Measurements from ENCODE around the gene MRPL2. TPM values are rescaled to one million over a fixed set of nuclear protein-coding genes. Genes with fewer than 3 reads are reported as not detected.

Gene MRPL2
- total RNA-seq, 4 donors from 2014 or later: 14.4 to 44.4 (median 16.1) TPM

- Histone ChIP-seq H3K27ac (no peak overlapping the region), H3K4me1 (peaks cover 0 to 9% of the 10 kb centered on the region in 2 donors), H3K27me3 (no peaks in the 10 kb centered on the region), H3K4me3 (no peak overlapping the region), H3K36me3 (no peaks in the 10 kb centered on the region), H3K9me3 (no peaks in the 10 kb centered on the region)
- DNase-seq: no peak
- intact Hi-C loops (cut with DNase I; ENCODE audit: low total_unique reads): no loop called here
- TF ChIP-seq POLR2A (IDR thresholded peaks at IDR 0.05) (no peak), CTCF (IDR thresholded peaks at IDR 0.05) (no peak)
Observed at GRCh38 chr6:43101497-43101896, 42.3 kb upstream of the MRPL2 start.

- Histone ChIP-seq H3K9me3 (no peaks in the 10 kb centered on the region), H3K36me3 (no peaks in the 10 kb centered on the region), H3K27me3 (no peaks in the 10 kb centered on the region), H3K4me3 (no peak overlapping the region), H3K27ac (peak overlapping the region; percentile 73 to 77), H3K4me1 (peaks cover 0 to 17% of the 10 kb centered on the region in 2 donors)
- intact Hi-C loops (cut with DNase I; ENCODE audit: low total_unique reads): no loop called here
- TF ChIP-seq CTCF (IDR thresholded peaks at IDR 0.05) (no peak), POLR2A (IDR thresholded peaks at IDR 0.05) (no peak)
- DNase-seq: no peak
Observed at GRCh38 chr6:43097502-43097901, 38.3 kb upstream of the MRPL2 start.

- TF ChIP-seq POLR2A (IDR thresholded peaks at IDR 0.05): no peak
- TF ChIP-seq CTCF (IDR thresholded peaks at IDR 0.05): no peak
- Histone ChIP-seq H3K4me3 (no peak overlapping the region), H3K9me3 (no peaks in the 10 kb centered on the region), H3K27me3 (no peaks in the 10 kb centered on the region), H3K27ac (peak overlapping the region; percentile 73 to 77), H3K36me3 (no peaks in the 10 kb centered on the region), H3K4me1 (peaks cover 0 to 17% of the 10 kb centered on the region in 2 donors)
- no peak for DNase-seq
- intact Hi-C loops (cut with DNase I; ENCODE audit: low total_unique reads): no loop called here
Observed at GRCh38 chr6:43097098-43097489, 37.9 kb upstream of the MRPL2 start.

- DNase-seq: peak; percentile 55 to 70
- no peak overlapping the region for H3K4me3 ChIP-seq
- H3K4me1 ChIP-seq: peaks cover 0 to 17% of the 10 kb centered on the region in 2 donors
- H3K9me3 ChIP-seq: no peaks in the 10 kb centered on the region
- H3K27ac ChIP-seq: peak overlapping the region; percentile 73 to 77
- no peak for TF ChIP-seq CTCF (IDR thresholded peaks at IDR 0.05)
- peak in 1 of 2 donors; percentile 12 for TF ChIP-seq POLR2A (IDR thresholded peaks at IDR 0.05)
- H3K36me3 ChIP-seq: no peaks in the 10 kb centered on the region
- intact Hi-C loops (cut with DNase I; ENCODE audit: low total_unique reads): no loop called here
- H3K27me3 ChIP-seq: no peaks in the 10 kb centered on the region
Observed at GRCh38 chr6:43096451-43097097, 37.3 kb upstream of the MRPL2 start.

GRCh38 chr6:43095939-43096338, 36.7 kb upstream of the MRPL2 start:
- no peak for DNase-seq
- intact Hi-C loops (cut with DNase I; ENCODE audit: low total_unique reads): no loop called here
- Histone ChIP-seq H3K36me3 (no peaks in the 10 kb centered on the region), H3K9me3 (no peaks in the 10 kb centered on the region), H3K4me3 (no peak overlapping the region), H3K27me3 (no peaks in the 10 kb centered on the region), H3K27ac (peak overlapping the region; percentile 73 to 77), H3K4me1 (peaks cover 0 to 17% of the 10 kb centered on the region in 2 donors)
- TF ChIP-seq POLR2A (IDR thresholded peaks at IDR 0.05) (no peak), CTCF (IDR thresholded peaks at IDR 0.05) (no peak)

Data from uterus (tissue), 4 donors.